HFFc6 (cell line): Measurements from ENCODE around the gene CTF1. TPM values are rescaled to one million over a fixed set of nuclear protein-coding genes. Genes with fewer than 3 reads are reported as not detected.

Source experiments
- DNase-seq: peaks from one replicate; pipeline ENCODE4 v3.0.0-alpha.2; 2018
- H3K27ac Mint-ChIP-seq: 2 replicates; pipeline ENCODE4 v1.8.0; 2020; ENCODE audit warnings: mild to moderate bottlenecking, mixed read lengths
- H3K27me3 Mint-ChIP-seq: 2 replicates; pipeline ENCODE4 v1.8.0; 2021; ENCODE audit warnings: mild to moderate bottlenecking, moderate library complexity, mixed read lengths; ENCODE audit not compliant: insufficient read depth
- H3K36me3 Mint-ChIP-seq: 2 replicates; pipeline ENCODE4 v1.8.0; 2021; ENCODE audit warnings: low read depth, mixed read lengths
- H3K4me1 Mint-ChIP-seq: 2 replicates; pipeline ENCODE4 v1.8.0; 2020; ENCODE audit warnings: low read depth, mixed read lengths
- H3K4me3 Mint-ChIP-seq: 2 replicates; pipeline ENCODE4 v1.8.0; 2020; ENCODE audit warnings: mild to moderate bottlenecking, moderate library complexity, mixed read lengths
- H3K9me3 Mint-ChIP-seq: 2 replicates; pipeline ENCODE4 v1.8.0; 2020; ENCODE audit warnings: mild to moderate bottlenecking, mixed read lengths
- total RNA-seq, 6 experiments: library from RNA; stranded (reverse); fragmentation: NEBNext Ultra II Directional; extraction: Animal tissue kit (Norgen Biotek cat#: 25700); gene quantifications; 2 replicates in 1 of 6; 3 replicates in 5 of 6; pipeline ENCODE4 v1.2.3, GENCODE V29; 2021
- TF ChIP-seq, protein P1 (sequence below): fragments of 200-600 bp; sonication (generic); IDR thresholded peaks from 2 replicates; pipeline ENCODE4 v1.5.0; 2021; ENCODE audit warnings: antibody characterized with exemption, mild to moderate bottlenecking

Gene CTF1
- total RNA-seq, 6 experiments from 2014 or later: 12.0 to 16.3 (median 14.0) TPM

- Mint-ChIP-seq H3K36me3 (peaks cover 7% of the 10 kb centered on the region; the same call in 1 of the 2 replicates), H3K9me3 (no peaks in the 10 kb centered on the region), H3K27me3 (peaks cover 5% of the 10 kb centered on the region), H3K4me1 (peaks cover 13% of the 10 kb centered on the region), H3K27ac (peak overlapping the region; percentile 92), H3K4me3 (peak overlapping the region; percentile 92)
- TF ChIP-seq, protein P1, sequence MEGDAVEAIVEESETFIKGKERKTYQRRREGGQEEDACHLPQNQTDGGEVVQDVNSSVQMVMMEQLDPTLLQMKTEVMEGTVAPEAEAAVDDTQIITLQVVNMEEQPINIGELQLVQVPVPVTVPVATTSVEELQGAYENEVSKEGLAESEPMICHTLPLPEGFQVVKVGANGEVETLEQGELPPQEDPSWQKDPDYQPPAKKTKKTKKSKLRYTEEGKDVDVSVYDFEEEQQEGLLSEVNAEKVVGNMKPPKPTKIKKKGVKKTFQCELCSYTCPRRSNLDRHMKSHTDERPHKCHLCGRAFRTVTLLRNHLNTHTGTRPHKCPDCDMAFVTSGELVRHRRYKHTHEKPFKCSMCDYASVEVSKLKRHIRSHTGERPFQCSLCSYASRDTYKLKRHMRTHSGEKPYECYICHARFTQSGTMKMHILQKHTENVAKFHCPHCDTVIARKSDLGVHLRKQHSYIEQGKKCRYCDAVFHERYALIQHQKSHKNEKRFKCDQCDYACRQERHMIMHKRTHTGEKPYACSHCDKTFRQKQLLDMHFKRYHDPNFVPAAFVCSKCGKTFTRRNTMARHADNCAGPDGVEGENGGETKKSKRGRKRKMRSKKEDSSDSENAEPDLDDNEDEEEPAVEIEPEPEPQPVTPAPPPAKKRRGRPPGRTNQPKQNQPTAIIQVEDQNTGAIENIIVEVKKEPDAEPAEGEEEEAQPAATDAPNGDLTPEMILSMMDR: peak; percentile 61
- DNase-seq: peak; percentile 99
Observed at GRCh38 chr16:30947859-30948666, 51.6 kb downstream of the CTF1 start.

DNA sequence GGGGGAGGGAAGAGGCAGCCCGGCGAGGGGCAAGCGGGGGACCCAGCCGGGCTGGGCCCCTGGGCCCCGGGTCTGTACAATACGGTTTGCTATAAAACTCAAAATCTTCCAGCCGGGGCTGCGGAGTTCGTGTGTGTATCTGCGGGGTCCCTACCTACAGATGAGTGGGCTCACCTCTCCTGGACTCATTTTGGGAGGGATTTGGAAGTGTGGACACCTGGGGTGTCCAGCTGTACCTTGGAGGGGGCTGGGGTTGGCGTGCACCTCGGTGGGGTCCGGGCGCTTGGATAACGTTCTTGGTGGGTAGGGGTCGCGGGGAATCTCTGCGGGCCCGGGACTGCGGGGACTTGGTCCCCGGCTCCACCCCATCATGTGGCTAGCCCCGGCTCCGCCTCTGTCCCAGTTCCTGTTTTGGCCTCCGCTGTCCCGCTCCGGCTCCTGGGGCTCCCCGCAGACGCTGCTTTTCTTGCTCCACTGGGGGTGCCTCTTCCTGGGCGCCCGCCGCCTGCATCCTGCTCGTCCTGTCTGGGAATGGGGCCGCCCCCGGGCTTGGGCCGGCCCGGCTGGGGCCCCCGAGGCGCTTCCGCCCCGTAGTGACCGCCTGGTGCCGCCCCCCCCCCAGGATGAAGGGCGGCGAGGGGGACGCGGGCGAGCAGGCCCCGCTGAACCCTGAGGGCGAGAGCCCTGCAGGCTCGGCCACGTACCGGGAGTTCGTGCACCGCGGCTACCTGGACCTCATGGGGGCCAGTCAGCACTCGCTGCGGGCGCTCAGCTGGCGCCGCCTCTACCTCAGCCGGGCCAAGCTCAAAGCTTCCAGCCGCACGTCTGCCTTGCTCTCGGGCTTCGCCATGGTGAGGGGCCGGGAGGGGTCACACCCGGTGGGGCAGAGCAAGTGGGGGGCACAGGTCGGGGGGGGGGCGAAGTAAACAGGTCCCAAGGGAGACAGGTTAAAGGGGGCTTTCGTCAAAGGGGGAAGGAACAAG is 52.5 kb downstream of the CTF1 start, which contains the start of gene ORAI3:
Gene ORAI3 (plus strand): TSS at position 402 of the 983 bp plus-strand sequence. CDS start 222 bp downstream, at position 624.
- H3K4me3 Mint-ChIP-seq: peak within 1 kb of the TSS; percentile 92
- H3K27me3 Mint-ChIP-seq: peaks cover 5% of the 10 kb centered on the region
- DNase-seq: peak; percentile 62
- peaks cover 7% of the 10 kb centered on the region; the same call in 1 of the 2 replicates for H3K36me3 Mint-ChIP-seq
- peaks cover 13% of the 10 kb centered on the region for H3K4me1 Mint-ChIP-seq
- TF ChIP-seq, protein P1: no peak
- peak within 1 kb of the TSS; percentile 92 for H3K27ac Mint-ChIP-seq
- no peaks in the 10 kb centered on the region for H3K9me3 Mint-ChIP-seq

DNA sequence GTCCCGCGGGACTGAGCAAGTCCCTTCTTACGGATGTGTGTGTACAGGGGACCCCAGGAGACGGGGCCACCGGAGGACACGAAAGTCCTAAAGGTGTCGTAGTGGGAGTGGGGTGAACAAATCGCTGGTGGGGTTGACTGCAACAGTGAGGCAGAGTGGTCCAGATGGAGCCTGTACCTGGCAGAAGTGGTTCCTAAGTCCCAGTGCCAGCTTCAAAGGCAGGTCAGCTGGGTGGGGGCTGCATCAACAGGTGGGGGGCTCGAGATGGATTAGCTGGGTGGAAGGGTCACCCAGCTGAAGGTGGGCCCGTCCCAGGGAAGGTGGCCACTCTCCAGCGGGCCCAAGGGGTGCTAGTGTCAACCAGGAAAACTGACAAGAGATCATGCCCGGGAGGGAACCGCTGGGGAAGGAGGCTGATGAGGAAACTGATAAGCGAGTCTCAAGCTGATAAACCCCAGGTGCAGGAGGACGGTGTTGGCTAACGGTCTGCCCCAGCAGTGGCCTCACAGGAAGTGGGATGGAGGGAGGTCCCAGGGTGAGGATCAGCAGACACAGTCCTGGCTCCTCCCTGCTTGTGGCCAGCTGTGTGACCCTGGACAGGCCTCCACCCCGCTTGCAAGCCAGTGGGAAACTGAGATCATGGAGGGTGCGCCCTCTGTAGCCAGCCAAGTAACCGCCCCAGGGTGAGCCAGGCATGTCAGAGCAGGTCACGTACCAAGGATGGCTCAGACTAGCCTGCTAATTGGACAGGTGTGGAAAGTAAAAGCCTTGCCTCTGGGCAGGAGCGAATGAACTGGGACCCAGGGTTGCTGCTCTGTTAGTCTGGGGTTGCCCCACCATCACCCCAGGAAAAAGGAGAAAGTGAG is 53.5 kb downstream of the CTF1 start:
- Mint-ChIP-seq H3K27ac (peak overlapping the region; percentile 87), H3K4me3 (peak overlapping the region; percentile 92), H3K4me1 (peaks cover 13% of the 10 kb centered on the region), H3K27me3 (peaks cover 5% of the 10 kb centered on the region), H3K9me3 (no peaks in the 10 kb centered on the region), H3K36me3 (no peaks in the 10 kb centered on the region)
- peak; percentile 77 for DNase-seq
- TF ChIP-seq, protein P1: peak; percentile 38

DNA sequence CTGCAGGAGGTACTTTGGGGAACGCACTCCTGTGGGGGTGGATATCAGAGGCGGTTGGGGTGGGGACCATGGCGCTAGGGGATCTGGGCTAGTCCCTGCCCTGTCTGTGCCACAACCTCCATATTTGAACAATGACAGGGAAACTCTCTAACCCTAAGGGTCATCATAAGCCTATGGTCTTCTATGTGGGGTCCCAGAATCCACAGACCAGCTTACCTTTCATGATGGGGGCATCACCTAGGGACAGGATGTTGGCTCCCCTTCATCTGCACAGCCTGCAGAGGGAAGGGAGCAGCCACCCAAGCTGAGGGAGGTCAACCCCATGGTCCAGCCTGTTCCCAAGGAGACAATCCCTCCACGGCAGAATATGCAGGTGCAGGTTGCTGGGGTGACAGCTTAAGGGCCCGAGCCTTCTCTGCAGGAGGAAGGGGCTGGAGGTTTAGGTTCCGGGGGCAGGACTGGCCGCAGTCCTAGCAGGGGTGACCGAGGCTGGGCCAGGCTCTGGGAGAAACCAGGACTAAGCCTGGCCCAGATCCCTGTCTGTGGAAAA is 54.2 kb downstream of the CTF1 start:
- H3K36me3 Mint-ChIP-seq: no peaks in the 10 kb centered on the region
- H3K27me3 Mint-ChIP-seq: peaks cover 5% of the 10 kb centered on the region
- peak overlapping the region; percentile 87 for H3K27ac Mint-ChIP-seq
- no peaks in the 10 kb centered on the region for H3K9me3 Mint-ChIP-seq
- peaks cover 13% of the 10 kb centered on the region for H3K4me1 Mint-ChIP-seq
- H3K4me3 Mint-ChIP-seq: peak overlapping the region; percentile 92
- TF ChIP-seq, protein P1: no peak
- DNase-seq: no peak
